ENCODE data around the gene CDRT4.

DNA sequence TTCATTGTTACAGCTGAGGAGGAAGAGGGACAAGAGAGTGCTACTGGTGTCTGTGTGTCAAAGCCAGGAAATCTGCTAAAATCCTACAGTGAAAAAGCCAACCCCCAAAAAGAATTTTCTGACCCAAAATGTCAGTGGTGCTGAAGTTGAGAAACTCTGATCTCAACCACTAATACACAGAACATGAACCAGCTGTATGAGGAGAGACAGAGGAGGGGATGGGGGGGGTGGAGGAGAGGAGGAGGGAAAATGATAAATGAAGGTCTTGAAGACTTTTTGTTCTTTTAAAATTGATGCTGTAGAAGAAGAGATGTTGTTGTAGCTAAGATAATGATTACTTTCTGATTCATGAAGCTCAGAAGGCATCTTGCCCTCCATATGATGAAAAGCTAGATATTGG is 27.4 kb upstream of the CDRT4 start:
- no peak for TF ChIP-seq GATA2 (IDR thresholded peaks at IDR 0.05; ENCODE audit: low read depth, low read length)
- TF ChIP-seq GATA3 (IDR thresholded peaks at IDR 0.05; ENCODE audit: low read depth, low read length), result no peak

Measured in SH-SY5Y (cell line).